SU-DHL-6 (cell line): ENCODE results near the gene IRF8.
A peak's percentile ranks its signal among the peaks of the same experiment; 100 is the strongest.

Experiments used
- H2AFZ ChIP-seq: fragments of 200-600 bp; sonication (generic); 2 replicates; pipeline ENCODE4 v1.6.1; 2014; ENCODE audit warnings: low read depth, mild to moderate bottlenecking, moderate library complexity, mixed read lengths, antibody characterized with exemption, low read length; ENCODE audit not compliant: severe bottlenecking
- H3F3A ChIP-seq: fragments of 200-600 bp; shearing (Covaris generic); 2 replicates; pipeline ENCODE4 v1.6.0; 2016; ENCODE audit warnings: antibody characterized with exemption, mild to moderate bottlenecking; ENCODE audit not compliant: insufficient read depth
- H3K27ac ChIP-seq: fragments of 200-600 bp; sonication (generic); 2 replicates; pipeline ENCODE4 v1.5.1; 2016; ENCODE audit warnings: low read depth, mild to moderate bottlenecking, low read length, moderate library complexity, mixed read lengths
- H3K27me3 ChIP-seq: fragments of 200-600 bp; sonication (generic), shearing (Covaris generic); 2 replicates; pipeline ENCODE4 v1.6.0; 2014; ENCODE audit warnings: mild to moderate bottlenecking, low read length
- H3K36me3 ChIP-seq: fragments of 200-600 bp; sonication (generic); 2 replicates; pipeline ENCODE4 v1.6.1; 2014; ENCODE audit warnings: mild to moderate bottlenecking, low read length, mixed read lengths
- H3K4me2 ChIP-seq: fragments of 300-600, 200-600 bp; shearing (Covaris generic), sonication (generic); 2 replicates; pipeline ENCODE4 v1.6.0; 2014; ENCODE audit warnings: low read length, low read depth, mild to moderate bottlenecking; ENCODE audit not compliant: poor library complexity, severe bottlenecking
- H3K4me3 ChIP-seq: fragments of 200-600 bp; sonication (generic); 2 replicates; pipeline ENCODE4 v1.5.1; 2014; ENCODE audit warnings: antibody characterized with exemption, low read length, mild to moderate bottlenecking, mixed read lengths; ENCODE audit not compliant: insufficient read depth, poor library complexity, severe bottlenecking
- H3K79me2 ChIP-seq: fragments of 200-600 bp; sonication (generic); 2 replicates; pipeline ENCODE4 v1.6.1; 2014; ENCODE audit warnings: mild to moderate bottlenecking, low read length, moderate library complexity; ENCODE audit not compliant: insufficient read depth
- H3K9ac ChIP-seq: fragments of 200-600 bp; sonication (generic); 2 replicates; pipeline ENCODE4 v1.7.0; 2014; ENCODE audit warnings: mild to moderate bottlenecking, low read length
- H3K9me2 ChIP-seq: fragments of 200-600 bp; sonication (generic); replicated peaks from 2 replicates; pipeline ENCODE4 v1.6.1; 2014; ENCODE audit warnings: low read length; ENCODE audit not compliant: insufficient read depth
- H3K9me3 ChIP-seq: fragments of 200-600 bp; sonication (generic); 2 replicates; pipeline ENCODE4 v1.6.1; 2014; ENCODE audit warnings: low read length, mixed read lengths; ENCODE audit not compliant: insufficient read depth
- H4K20me1 ChIP-seq: fragments of 200-600 bp; sonication (generic); 2 replicates; pipeline ENCODE4 v1.6.1; 2014; ENCODE audit warnings: low read depth, mild to moderate bottlenecking, antibody characterized with exemption, low read length, moderate library complexity, mixed read lengths
- EZH2phosphoT487 ChIP-seq: fragments of 200-600 bp; sonication (generic), shearing (Covaris generic); conservative IDR thresholded peaks from 2 replicates; pipeline ENCODE4 v1.6.1; 2018; ENCODE audit warnings: mild to moderate bottlenecking, antibody characterized with exemption, low read length, moderate library complexity, mixed read lengths
- TF ChIP-seq, protein P1 (sequence below): fragments of 200-600 bp; sonication (generic); IDR thresholded peaks from one replicate; pipeline ENCODE4 v1.5.1; 2017; ENCODE audit warnings: antibody characterized with exemption, mild to moderate bottlenecking, low read length, moderate library complexity; ENCODE audit not compliant: insufficient read depth, poor library complexity, severe bottlenecking

IRF8 gene

DNA sequence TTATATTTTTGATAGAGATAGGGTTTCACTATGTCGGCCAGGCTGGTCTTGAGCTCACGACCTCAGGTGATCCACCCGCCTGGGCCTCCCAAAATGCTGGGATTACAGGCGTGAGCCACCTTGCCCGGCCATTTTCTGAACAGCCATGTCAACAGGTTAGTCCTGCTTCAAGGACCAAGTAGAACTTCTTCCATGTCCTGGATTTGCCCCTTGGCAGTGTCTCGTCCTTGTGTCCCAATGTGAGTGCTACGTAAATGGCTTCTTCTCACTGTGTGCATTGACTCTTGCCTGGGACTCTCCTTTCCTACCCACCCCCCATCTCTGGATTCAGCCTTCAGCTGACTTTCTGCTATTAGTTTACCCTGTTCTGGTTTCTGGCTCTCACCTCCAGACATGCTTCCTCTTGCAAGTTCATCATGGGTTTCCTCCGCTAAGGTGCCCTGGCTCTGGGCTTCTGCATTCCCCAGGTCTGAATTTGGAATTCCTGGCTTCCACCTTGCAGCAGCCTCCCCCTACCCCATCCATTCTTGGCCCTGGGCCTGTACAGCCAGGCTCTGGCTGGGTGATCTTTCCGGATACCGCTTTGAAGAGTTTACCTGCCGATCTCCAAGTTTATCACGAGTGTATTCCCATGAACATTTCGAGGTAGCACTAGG, 14.0 kb upstream of the IRF8 start:
- Histone ChIP-seq H3F3A (no peaks in the 10 kb centered on the region), H3K9ac (no peak overlapping the region), H3K36me3 (no peaks in the 10 kb centered on the region), H3K9me3 (no peaks in the 10 kb centered on the region), H3K27me3 (no peaks in the 10 kb centered on the region), H3K9me2 (no peaks in the 10 kb centered on the region), H4K20me1 (no peaks in the 10 kb centered on the region), H3K4me2 (no peak overlapping the region), H3K79me2 (no peaks in the 10 kb centered on the region), H3K4me3 (no peak overlapping the region), H2AFZ (no peak overlapping the region), H3K27ac (no peak overlapping the region)
- no peak for TF ChIP-seq EZH2phosphoT487
- TF ChIP-seq, protein P1, sequence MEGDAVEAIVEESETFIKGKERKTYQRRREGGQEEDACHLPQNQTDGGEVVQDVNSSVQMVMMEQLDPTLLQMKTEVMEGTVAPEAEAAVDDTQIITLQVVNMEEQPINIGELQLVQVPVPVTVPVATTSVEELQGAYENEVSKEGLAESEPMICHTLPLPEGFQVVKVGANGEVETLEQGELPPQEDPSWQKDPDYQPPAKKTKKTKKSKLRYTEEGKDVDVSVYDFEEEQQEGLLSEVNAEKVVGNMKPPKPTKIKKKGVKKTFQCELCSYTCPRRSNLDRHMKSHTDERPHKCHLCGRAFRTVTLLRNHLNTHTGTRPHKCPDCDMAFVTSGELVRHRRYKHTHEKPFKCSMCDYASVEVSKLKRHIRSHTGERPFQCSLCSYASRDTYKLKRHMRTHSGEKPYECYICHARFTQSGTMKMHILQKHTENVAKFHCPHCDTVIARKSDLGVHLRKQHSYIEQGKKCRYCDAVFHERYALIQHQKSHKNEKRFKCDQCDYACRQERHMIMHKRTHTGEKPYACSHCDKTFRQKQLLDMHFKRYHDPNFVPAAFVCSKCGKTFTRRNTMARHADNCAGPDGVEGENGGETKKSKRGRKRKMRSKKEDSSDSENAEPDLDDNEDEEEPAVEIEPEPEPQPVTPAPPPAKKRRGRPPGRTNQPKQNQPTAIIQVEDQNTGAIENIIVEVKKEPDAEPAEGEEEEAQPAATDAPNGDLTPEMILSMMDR, result no peak

DNA sequence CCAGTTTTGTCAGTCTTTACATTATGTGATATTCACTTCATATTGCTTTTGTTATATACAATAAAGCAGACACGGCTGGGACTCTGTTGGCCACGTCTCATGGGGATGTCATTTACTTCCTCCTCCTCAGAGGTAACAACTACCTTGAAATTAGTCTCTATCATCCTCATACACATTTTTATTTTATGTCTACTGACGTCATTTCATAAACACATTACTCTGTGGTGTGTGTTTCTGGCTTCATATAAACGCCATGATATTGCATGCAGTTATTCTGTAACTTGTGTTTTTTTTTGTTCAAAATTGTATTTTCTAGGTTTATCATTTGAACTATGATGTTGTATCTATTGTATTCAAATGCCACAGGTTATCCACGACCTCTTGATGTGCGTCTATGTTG, 13.4 kb upstream of the IRF8 start:
- TF ChIP-seq, protein P1, result no peak
- no peak for TF ChIP-seq EZH2phosphoT487

DNA sequence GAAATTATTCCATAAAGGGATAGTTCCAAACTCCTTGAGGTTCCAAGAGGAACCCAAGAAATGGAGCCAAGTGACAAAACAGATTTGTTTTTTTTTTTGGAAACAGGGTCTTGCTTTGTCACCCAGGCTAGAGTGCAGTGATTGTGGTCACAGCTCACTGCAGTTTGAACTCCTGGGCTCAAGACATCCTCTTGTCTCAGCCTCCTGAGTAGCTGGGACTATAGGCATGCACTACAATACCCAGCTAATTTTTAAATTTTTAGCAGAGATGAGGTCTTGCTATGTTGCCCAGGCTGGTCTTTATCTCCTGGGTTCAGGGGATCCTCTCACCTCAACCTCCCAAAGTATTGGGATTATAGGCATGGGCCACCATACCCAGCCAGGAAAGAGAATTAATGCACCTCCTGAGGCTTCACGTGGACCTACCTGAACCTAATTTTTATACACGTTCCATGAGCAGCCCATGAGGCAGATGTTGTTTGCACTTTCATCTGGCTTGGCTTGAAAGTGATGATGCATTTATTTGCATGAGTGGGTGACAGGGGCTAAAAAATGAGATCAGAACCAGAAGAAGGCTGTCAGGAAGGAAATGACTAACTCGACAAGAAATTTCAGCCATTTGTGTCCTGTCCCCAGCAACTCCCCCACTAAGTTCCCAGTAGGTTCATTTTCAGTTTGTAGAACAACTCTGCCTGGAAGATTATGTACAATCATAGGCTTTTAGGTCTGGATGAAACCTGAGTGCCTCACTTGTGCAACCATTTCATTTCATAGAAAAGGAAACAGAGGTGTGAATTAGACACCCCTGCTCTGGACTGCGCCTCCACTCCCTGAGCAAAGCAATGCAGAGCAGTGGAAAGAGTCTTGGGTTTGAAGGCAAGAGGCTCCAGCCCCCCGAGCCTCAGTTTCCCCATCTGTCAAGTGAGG, 10.3 kb upstream of the IRF8 start:
- Histone ChIP-seq H3K79me2 (no peaks in the 10 kb centered on the region), H3K4me3 (no peak overlapping the region), H3F3A (no peaks in the 10 kb centered on the region), H3K9me3 (no peaks in the 10 kb centered on the region), H4K20me1 (no peaks in the 10 kb centered on the region), H2AFZ (peak overlapping the region; percentile 58), H3K27me3 (no peaks in the 10 kb centered on the region), H3K9me2 (no peaks in the 10 kb centered on the region), H3K9ac (peak overlapping the region; percentile 30; the same call in 1 of the 2 replicates), H3K27ac (peak overlapping the region; percentile 44; the same call in 1 of the 2 replicates), H3K36me3 (no peaks in the 10 kb centered on the region), H3K4me2 (peak overlapping the region; percentile 46)
- no peak for TF ChIP-seq EZH2phosphoT487
- TF ChIP-seq, protein P1, result no peak

More for the DNA sequence above, 13.4 kb upstream of the IRF8 start:
- no peaks in the 10 kb centered on the region for H3F3A ChIP-seq
- H3K27ac ChIP-seq, result no peak overlapping the region
- H2AFZ ChIP-seq, result no peak overlapping the region
- H3K4me3 ChIP-seq, result no peak overlapping the region
- no peaks in the 10 kb centered on the region for H3K9me3 ChIP-seq
- no peaks in the 10 kb centered on the region for H3K27me3 ChIP-seq
- H3K36me3 ChIP-seq, result no peaks in the 10 kb centered on the region
- H3K9ac ChIP-seq, result no peak overlapping the region
- H3K79me2 ChIP-seq, result no peaks in the 10 kb centered on the region
- H3K4me2 ChIP-seq, result no peak overlapping the region
- no peaks in the 10 kb centered on the region for H3K9me2 ChIP-seq
- H4K20me1 ChIP-seq, result no peaks in the 10 kb centered on the region
